Bone marrow (tissue), 2 donors: ENCODE data around the gene OSBPL3.

Experiments
- DNase-seq, 2 donors: peaks; one replicate each; lab custom pipeline; 2025; lab: John Stamatoyannopoulos, UW

OSBPL3 gene

GRCh38 chr7:24979470-24979862 lies 512 bp downstream of the OSBPL3 start:
- DNase-seq: peak in 1 of 2 donors; percentile 44

DNA sequence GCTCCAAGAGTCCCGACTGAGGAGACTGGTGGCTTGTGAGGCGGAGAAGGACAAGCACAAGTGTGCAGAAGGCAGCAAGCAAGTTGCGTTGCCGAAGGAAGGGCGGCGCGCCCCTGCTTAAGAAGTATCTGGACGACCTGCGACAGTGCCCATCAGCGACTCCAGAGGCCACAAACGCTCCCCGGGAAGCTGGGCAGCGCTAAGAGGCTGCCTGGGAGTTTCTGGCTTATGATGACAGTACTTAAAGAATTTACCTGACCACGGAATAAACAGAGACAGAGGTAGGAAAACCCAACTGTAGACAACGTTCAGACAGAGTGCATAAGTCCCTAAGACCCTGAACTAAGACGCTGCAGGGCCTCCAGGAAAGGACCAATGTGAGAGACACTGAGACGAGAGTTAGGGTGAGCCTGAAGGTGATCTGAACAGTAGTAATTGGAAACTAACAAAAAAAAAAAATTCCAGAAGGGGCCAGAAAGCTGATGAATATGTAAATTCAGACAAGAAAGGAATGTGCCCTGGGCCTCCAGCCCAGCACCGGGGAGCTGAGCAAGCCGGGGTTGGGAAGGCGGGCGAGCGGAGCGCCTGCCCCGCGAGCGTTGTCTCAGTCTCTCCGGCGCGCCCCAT lies 1.0 kb downstream of the OSBPL3 start:
- peak in 1 of 2 donors; percentile 21 for DNase-seq

DNA sequence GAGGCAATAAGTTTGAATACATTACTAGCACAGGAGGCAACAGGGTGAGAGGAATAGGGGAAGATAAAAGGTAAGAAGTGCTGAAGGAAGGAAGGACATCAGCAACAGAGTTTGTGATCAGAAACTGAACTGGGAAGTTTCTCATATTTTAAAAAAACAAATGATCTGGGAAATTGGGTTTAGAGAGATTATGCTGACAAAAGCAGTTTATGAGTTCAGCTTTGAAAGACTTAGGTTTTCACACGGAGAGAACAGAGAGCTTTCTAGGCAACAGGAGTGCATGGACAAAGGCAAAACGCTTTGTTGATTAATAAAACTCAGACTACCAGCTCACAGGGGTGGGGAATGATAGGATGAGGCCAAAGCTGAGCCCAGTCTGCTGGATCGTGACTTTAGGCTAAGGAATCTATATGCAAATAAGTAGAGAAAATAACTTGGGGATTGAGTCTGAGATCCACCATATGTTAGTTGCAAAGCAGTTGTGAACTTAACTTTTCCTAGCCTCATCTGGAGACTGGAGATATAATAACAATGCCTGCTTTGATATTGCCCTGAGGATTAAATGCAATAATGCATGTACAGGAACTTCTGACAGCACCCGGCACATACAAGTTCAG lies 4.2 kb downstream of the OSBPL3 start:
- no peak for DNase-seq

DNA sequence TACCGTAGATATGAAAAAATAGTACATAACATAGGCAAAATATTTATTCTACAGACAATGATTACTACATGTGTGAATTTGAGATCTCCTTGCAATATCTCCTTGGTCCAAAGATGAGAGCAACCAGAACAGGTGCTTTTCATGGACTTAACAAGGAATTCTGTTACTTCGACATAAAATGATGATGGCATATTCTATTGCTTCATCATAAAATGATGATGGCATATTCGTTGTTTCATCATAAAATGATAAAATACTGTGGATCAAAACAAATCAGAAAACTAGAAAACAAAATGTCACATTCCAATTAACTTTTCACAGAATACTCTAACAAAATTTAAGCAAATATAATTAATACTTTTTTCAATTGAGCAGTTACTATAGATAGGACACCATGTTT lies 4.8 kb downstream of the OSBPL3 start:
- no peak for DNase-seq

DNA sequence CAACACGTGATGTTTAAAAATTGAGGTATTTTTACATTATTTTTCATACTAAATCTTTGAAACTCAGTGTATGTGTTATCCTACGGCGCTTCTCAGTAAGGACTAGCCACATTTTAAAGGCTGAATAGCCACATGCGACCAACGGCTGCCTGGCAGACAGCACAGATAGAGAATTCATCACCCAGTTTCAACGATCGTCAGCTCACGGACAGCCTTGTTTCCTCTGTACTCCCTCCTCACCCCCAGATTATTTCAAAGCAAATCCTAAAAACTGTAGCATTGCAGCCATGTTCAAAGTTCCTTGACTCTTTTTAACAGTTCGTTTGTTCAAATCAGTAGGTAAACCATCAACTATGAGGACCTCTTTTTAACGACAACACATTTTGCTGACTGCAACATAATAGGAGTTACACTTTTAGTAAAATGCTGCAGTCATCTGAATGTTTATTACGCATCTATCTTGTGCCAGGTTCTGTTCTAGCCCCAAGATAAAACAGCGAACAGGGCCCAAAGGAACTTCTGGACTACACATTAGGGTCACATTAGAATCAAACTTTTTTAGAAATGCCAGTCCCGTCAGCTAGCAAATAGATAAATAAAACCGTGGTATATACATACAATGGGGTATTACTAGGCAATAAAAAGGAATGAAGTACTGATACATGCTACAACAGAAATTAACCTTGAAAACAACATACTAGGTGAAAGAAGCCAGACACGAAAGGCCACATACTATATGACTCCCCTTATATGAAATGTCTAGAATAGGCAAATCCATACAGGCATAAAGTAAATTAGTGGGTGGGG lies 5.7 kb downstream of the OSBPL3 start:
- DNase-seq: no peak

DNA sequence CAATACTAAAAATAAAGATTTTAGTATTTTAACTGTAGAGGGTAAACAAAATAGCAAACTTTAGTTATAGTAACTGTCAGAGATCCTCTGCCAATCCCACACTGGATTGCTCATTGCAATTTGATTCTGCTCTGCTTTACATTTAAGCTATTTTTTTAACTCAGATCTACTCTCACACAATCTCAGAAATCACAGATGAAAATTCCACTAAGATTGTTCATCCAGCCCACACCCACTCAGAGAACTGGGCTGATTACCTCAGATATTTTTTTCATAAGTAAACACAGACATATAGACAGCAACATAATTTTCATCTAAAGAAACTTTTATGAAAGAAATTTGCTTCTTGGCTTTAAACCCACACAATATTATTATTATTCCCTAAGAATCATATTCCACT lies 7.0 kb downstream of the OSBPL3 start:
- DNase-seq: no peak

- no peak for DNase-seq
Observed at GRCh38 chr7:24972166-24972477, 7.9 kb downstream of the OSBPL3 start.

DNA sequence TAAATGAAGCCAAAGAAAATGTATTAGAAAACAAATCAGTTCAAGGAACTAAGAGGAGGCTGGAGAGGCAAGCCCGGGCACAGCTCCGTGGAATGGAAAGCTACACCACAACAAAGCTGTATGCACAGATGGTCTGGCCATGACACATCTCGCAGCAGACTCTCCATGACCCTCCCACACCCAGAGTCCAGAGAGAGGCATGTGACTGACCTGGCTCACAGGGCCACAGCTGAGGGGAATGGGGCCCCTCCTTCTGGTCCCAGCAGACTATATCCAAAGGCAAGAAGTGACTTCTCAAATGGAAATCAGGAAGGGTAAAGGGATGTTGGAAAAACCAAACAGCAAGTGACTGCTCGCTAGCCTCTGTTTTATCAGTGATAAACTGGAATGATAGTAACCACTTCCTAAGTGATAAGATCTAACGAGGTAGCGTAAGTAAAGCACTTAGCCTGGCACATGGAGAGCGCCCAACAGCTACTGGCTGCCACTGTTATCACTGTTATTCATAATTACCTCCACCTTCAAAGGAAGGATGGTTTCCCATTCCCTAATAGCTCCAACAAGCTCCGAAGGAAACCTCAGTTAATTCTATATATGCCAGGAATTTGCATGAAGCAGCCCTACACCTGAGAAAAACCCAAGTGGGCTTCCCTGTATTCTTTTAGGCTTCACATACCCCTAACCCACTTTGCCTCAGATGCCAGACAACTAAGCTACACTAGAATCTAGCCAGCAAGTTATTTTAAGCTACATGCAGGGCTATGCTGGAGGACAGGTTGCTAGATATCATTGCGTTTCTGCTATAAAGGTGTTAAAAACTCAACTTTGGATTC lies 8.4 kb downstream of the OSBPL3 start:
- no peak for DNase-seq

GRCh38 chr7:24970676-24971075 lies 9.3 kb downstream of the OSBPL3 start:
- DNase-seq: no peak

GRCh38 chr7:24968165-24968564 lies 11.8 kb downstream of the OSBPL3 start:
- no peak for DNase-seq

DNA sequence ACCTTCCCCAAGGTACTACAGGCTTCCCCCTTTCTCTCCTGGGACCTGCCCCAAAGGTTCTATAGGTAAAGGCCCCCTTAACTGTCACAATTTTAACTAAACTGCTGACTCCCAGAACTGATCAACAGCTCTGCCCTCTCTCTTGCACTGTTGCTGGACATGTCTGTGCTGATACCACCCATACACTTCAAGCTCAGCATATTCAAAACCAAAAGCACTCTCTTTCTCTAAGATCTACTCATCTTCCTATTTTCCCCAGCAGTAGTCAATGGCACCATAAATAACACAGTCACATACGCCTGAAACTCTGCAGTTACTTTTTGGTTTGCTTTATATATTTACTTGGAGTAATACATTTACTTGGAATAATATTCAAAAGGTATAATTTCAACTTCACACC lies 12.3 kb downstream of the OSBPL3 start:
- DNase-seq: peak in 1 of 2 donors; percentile 8

GRCh38 chr7:24966802-24967201 lies 13.2 kb downstream of the OSBPL3 start:
- no peak for DNase-seq

DNA sequence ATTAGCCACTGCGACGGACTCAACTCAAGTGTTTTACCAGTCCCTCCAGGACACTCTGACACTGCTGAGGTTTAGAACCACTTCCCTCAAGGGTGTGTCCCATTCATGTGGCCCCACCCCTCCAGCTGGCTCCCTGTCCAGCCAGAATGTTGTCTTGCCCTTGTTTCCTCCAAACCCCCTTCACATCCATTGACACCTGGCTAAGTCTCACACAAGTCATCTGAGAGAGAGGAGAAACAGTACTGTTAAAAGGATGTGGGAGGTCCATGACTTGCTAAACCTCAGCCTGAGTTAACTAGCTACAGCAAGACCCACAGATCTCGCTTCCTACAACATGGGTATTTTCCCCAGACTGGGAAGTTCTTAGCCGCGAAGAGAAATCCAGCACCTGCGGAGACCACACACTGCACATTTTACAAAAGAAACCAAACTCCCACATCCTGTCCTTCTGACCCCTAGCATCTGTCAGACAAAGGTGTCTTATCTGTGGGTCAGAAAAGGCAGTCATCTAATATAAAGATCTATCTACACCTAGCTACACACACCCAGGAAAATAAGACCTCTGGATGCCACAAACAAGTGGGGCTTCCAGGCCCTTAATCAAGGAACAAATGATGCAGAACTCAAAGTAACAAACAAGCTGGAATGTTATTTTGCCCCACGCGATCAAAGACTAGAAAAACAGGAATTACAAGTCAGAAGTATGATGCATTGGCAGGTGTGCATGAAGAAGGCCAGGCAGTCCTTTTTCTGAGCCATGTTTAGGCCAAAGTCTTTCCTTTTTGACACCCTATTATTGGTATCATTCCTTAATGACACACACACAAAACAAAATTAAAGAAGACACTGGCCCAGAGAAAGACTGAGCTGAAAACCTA lies 13.9 kb downstream of the OSBPL3 start:
- peak; percentile 3 to 54 for DNase-seq

DNA sequence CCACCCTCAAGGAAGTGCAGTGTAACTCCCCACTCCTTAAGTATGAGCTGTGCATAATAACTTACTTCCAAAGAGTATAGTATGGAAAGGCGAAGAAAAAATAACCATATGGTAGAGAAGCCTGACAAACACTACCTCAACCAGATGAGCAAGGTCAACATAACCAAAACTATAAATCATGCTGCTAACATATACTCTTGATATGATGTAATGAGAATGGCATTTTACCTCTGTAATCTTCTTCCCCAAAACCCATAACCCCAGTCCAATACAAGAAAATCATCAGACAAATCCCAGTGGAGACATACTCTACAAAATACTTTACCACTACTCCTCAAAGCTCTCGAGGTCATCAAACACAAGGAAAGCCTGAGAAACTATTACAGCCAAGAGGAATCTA lies 15.8 kb downstream of the OSBPL3 start:
- DNase-seq: no peak

- DNase-seq: peak; percentile 37 to 72
Observed at GRCh38 chr7:24963218-24963617, 16.8 kb downstream of the OSBPL3 start.

GRCh38 chr7:24962418-24962962 lies 17.5 kb downstream of the OSBPL3 start:
- no peak for DNase-seq

DNA sequence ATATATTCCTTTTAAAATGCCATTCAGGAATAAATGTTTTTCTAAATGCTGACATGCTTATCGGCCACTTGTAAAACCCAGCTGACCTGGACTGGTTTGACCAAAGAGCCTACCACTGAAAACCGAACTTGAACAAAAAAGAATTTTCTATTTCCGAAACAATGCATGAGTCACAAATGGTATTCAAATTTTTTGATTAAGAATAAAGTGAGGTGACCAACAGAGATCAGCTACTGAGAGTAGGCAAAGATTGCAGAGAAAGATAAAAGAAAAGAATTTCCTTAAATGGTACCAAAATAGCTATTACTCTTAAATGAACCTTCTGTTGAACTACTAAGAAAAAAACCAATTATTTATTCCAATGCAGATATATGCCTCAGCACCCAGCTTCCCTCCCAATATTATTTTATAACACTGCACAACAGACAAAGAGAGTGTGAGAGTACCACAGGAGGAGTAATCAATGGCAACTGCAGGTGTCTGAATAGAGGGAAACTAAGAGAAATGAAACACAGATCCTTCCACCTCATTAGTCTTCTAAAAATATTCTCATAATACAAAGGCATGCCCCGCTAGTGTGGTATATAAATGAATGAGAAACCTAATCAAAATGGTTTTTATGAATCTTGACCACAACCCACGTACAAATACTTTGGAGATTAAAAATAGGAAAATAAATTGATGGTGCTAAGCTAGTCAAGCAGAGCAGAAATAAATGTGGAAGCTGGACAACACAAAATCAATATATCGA lies 20.1 kb downstream of the OSBPL3 start:
- DNase-seq: no peak

- no peak for DNase-seq
Observed at GRCh38 chr7:24958399-24958798, 21.6 kb downstream of the OSBPL3 start.

GRCh38 chr7:24956021-24956420 lies 24.0 kb downstream of the OSBPL3 start:
- no peak for DNase-seq

GRCh38 chr7:24955313-24955712 lies 24.7 kb downstream of the OSBPL3 start:
- DNase-seq: no peak
